OCI-LY7 (cell line): Measurements from ENCODE around the gene SMYD4.

Experiments used
- EZH2phosphoT487 ChIP-seq: fragments of 200-600 bp; sonication (generic); IDR thresholded peaks from 2 replicates; pipeline ENCODE4 v1.6.1; 2018; ENCODE audit warnings: low read depth, borderline replicate concordance, mild to moderate bottlenecking, mixed run types, antibody characterized with exemption, low read length, moderate library complexity, mixed read lengths
- TF ChIP-seq, protein P1 (sequence below): fragments of 200-600 bp; sonication (generic); conservative IDR thresholded peaks from 2 replicates; pipeline ENCODE4 v1.5.1; 2014; ENCODE audit warnings: mild to moderate bottlenecking, antibody characterized with exemption, low read length, moderate library complexity, mixed read lengths

DNA sequence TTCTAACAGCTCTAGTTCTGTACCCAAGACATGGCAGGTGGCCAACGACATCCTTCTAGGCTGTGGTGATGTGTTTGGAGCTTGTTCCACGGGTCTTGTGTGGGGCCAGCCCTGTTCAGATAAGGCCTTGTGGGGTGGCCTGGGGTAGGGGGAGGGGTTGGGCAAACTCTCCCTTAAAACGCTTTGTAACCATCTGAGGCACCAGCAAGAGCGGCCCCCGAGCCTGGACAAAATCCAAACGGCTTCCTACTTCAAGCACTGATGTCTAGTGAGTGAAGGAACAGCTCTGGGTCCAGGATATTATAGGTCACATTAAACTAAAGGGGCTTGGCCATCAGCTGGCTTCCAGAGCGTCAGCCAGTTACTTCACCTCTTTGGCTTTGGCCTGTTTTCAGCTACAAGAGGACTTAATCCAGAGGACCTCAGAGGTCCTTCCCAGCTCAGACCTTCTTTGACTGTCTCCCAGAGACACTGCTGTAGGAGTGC is 56.0 kb downstream of the SMYD4 start:
- TF ChIP-seq, protein P1, sequence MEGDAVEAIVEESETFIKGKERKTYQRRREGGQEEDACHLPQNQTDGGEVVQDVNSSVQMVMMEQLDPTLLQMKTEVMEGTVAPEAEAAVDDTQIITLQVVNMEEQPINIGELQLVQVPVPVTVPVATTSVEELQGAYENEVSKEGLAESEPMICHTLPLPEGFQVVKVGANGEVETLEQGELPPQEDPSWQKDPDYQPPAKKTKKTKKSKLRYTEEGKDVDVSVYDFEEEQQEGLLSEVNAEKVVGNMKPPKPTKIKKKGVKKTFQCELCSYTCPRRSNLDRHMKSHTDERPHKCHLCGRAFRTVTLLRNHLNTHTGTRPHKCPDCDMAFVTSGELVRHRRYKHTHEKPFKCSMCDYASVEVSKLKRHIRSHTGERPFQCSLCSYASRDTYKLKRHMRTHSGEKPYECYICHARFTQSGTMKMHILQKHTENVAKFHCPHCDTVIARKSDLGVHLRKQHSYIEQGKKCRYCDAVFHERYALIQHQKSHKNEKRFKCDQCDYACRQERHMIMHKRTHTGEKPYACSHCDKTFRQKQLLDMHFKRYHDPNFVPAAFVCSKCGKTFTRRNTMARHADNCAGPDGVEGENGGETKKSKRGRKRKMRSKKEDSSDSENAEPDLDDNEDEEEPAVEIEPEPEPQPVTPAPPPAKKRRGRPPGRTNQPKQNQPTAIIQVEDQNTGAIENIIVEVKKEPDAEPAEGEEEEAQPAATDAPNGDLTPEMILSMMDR: no peak
- TF ChIP-seq EZH2phosphoT487: no peak
